Measurements from ENCODE around the gene RAB6A.

GRCh38 chr11:73717136-73717535, 43.7 kb downstream of the RAB6A start:
- no peak for TF ChIP-seq SUZ12 (IDR thresholded peaks at IDR 0.05; ENCODE audit: low read length)
- no peak for TF ChIP-seq JUN (IDR thresholded peaks at IDR 0.05; ENCODE audit: low read depth, low read length)
- TF ChIP-seq CTCF (IDR thresholded peaks at IDR 0.05; ENCODE audit: control extremely low read depth in 1 of 3, insufficient read depth in 1 of 3, low read depth in 1 of 3, low read length in 3 of 3), result no peak
- no peak for TF ChIP-seq RAD21 (IDR thresholded peaks at IDR 0.05 in 1 of 2, conservative IDR thresholded peaks at IDR 0.05 in 1 of 2; ENCODE audit: low read depth in 2 of 2, low read length in 2 of 2)
- no peak for TF ChIP-seq POLR2A (IDR thresholded peaks at IDR 0.05; ENCODE audit: control extremely low read depth in 1 of 2, low read depth in 2 of 2, low read length in 2 of 2)
- no peak for TF ChIP-seq POLR2AphosphoS5 (IDR thresholded peaks at IDR 0.05; ENCODE audit: low read depth, low read length)
- no peak for TF ChIP-seq ATF3 (IDR thresholded peaks at IDR 0.05; ENCODE audit: insufficient read depth, low read depth, low read length)
- no peak for TF ChIP-seq E2F6 (IDR thresholded peaks at IDR 0.05)
- no peak for TF ChIP-seq CHD1 (IDR thresholded peaks at IDR 0.05; ENCODE audit: low read depth, low read length)
- no peak for TF ChIP-seq MAFK (IDR thresholded peaks at IDR 0.05; ENCODE audit: low read depth, low read length)
- TF ChIP-seq TBP (IDR thresholded peaks at IDR 0.05; ENCODE audit: low read depth, low read length), result no peak
- TF ChIP-seq HDAC6 (IDR thresholded peaks at IDR 0.05; ENCODE audit: low read depth, low read length), result no peak
- TF ChIP-seq CHD2 (IDR thresholded peaks at IDR 0.05; ENCODE audit: low read length), result no peak
- TF ChIP-seq SP2 (IDR thresholded peaks at IDR 0.05; ENCODE audit: low read length), result no peak

Data from H1 (cell line).